GM18909 (cell line): ENCODE data around the gene RRAD.
"Not testable (repeated sequence)": the region's sequence is repeated elsewhere in the genome, so short reads cannot be mapped to it uniquely, and the experiment has no call there.

Experiments used
- ATAC-seq: cut with Tn5 transposase; IDR thresholded peaks from one replicate; pipeline ENCODE4 v1.9.1; 2021; ENCODE audit warnings: mild to moderate bottlenecking; ENCODE audit not compliant: unreplicated experiment, poor library complexity

RRAD gene

DNA sequence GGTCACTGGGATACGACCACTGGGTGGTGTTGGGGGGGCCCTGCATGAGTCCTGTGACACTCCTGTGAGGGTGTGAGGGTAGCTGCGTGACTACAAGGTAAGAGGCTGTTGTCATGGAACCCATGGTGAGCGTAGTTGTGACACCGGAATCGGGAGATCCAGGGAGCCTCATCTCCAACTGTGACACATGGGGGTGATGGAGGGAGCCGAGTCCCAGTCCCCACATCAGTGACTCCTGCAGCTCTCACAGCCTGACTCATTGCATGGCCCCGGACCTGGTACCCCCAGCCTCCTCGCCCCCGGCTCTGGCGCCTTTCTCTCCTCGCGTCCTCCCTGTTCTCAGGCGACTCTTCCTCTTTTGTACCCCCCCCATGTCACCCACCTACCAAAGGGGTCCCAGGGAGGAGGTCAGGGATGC, 20.9 kb downstream of the RRAD start:
- ATAC-seq, result no peak

- ATAC-seq, result no peak
These were observed 21.5 kb downstream of the RRAD start for GRCh38 chr16:66903544-66904427.

DNA sequence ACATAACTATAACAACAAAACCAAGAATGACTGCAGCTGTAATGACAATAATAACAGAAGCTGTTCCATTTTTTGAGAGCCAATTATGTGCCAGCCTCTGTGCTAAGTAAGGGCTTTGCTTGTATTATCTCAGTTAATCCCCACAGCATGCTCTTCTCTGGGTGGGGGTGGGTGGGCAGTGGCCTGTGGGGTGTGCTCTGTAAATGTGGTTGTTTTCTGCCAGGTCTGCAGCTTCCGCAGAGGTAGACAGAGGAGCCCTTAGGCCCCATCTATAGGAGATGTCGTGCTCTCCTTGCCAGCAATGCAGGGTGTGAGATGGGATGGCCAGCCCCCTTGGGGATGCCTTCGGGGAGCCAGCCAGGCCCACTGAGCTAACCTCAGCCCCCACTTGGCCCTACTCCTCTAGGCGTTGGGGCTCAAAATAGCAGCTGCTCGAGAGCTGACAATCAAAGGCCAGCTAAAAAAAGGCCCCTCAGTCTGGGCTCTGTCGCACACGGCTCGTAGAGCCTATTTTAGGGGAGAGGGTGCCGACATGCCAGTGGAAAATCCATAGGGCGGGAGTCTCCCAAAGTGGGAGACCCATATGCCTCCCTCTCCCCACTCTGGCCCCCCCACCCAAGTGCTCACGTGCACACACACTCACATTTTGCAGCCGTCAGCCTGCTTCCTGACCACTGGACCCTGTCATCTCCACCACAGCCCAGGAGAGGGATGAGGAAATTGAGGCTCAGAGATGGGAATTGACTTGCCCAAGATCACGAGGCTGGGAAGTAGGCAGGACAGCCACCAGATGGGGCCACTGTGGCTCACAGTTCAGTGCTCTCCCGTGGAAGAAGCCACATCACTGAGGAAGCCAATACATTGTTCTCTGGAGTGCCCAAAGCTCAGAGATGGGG, 22.4 kb downstream of the RRAD start:
- ATAC-seq, result no peak

DNA sequence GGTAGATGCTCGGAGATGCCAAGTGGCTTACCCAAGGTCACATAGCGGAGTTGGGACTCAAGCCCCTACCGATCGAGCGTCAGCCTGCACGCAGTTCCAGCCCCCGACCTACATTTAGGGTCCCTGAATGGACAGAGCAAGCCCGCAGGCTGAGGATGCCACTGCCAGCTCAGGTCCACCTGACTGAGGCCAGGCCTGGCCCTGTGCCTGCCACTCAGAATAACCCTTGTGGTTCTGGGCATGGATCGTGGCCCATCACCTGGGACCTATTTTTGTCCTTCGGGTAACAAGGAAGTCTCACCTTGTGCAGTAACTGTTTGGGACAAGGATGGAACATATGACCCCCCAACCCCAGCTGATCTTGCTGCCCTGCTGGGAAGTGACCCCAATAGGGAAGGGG, 23.7 kb downstream of the RRAD start:
- ATAC-seq, result no peak

GRCh38 chr16:66900721-66901441, 24.5 kb downstream of the RRAD start:
- ATAC-seq, result no peak

DNA sequence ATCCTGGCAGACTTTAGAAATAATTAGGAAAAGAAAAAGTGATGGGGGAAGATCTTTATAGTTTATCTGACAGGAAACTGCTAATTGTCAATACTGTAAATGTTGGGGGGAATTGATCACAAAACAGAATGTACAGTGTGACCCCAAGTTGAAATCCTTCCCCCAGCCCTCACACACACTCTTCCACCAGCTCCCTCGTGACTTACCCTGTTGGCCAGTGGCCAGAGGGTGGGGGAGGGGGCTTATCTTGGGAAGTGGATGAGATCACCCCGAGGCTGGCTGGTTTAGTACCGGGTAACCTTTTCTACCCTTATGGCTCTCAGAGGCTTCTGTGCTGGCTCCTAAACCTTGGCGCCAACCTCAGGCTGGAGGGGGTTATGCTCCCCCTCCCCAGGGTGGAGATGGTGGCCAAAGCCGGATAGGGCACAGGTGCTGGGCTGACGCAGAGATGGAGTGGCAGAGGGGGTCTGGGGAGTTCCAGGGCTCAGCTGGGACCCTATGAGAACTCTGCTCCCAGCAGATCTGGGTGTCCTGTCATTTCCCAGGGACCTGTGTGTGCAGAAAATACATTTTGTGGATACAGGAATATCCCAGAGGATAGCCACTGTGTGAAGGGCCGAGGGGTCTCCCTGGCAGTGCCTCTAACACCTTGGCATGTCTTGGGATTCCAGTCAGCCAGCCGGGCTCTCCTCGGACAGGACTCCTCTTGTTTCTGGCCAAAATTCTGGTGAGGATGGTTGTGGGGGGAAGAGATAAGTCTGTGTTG, 25.2 kb downstream of the RRAD start:
- ATAC-seq, result no peak

GRCh38 chr16:66899310-66899944, 25.9 kb downstream of the RRAD start:
- no peak for ATAC-seq

DNA sequence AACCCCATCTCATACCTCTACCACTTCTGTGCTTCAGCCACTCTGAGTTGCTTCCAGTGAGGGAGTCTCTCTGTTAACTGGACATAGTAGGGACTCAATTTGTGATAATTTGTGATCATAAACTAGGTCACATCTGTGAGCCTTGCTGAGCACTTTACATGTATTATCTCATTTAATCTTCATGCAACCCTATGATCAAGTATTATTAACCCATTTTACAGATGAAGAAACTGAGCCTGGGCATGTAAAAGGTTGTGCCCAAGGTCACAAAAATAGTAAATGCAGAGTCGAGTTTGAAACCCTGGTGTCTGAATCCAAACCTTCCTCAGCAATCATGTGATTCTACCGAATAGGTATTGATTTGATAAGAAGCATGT, 26.4 kb downstream of the RRAD start:
- ATAC-seq, result no peak

GRCh38 chr16:66898207-66898606, 27.1 kb downstream of the RRAD start:
- ATAC-seq, result no peak

DNA sequence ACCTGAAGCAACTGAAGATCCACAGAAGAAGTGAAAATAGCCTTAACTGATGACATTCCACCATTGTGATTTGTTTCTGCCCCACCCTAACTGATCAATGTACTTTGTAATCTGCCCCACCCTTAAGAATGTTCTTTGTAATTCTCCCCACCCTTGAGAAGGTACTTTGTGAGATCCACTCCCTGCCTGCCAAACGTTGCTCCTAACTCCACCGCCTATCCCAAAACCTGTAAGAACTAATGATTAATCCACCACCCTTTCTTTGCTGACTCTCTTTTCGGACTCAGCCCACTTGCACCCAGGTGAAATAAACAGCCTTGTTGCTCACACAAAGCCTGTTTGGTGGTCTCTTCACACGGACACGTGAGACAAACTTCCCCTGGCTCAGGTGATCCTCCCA, 28.7 kb downstream of the RRAD start:
- ATAC-seq, result not testable (repeated sequence)

DNA sequence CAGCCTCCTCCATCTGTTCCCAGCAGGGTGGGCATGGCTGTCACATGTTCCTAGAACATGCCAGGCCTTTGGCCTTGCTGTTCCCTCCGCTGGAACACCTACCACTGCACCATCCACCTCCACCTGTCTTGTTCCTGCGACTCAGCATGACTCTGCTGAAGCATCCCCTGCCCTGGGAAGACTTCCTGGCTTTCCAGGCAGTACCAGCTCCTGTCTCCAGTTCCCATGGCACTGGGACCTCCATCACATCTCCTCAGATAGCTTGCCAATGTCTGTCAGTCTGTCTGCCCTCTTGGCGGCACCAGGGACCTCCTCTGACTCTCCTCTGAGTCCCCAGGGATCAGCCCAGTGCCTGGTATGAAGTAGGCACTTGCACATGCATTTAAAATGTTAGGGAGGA, 29.3 kb downstream of the RRAD start:
- ATAC-seq, result no peak

- ATAC-seq, result no peak
These were observed 29.7 kb downstream of the RRAD start for GRCh38 chr16:66895689-66895979.

DNA sequence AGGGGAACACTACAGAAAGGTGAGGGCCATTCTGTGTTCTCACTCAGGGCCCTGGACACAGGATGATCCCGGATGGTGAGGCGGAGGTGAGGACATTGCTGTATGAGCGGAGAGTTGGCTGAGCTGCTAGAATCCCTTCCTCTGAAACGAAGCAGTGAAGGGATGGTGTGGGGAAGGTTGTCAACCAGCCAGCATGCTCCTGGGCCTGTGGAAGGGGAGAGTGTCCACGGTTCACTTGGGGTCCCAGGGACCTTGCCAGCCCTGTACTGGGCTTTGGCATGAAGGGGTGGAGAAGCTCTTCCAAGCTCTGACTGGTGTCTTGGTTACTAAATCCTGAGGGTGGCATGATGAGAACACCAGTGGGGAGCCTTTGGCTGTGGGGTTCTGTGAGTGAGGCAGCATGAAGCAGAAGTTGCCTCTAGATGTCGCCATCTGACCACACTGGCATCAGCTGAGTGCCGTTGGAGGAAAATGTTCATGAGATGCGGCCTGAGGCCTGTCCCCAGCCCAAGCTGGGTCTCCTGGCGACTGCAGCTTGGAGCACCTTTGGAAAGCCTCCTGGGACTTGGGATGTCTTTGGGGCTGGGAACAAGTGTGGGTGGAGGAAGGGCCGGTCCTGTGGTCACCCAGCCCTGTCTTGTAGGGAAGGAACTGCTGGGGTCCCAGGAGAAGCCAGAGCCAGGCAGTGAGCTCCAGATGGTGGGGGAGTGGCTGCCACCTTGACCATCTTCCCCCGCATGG, 30.2 kb downstream of the RRAD start:
- peak; percentile 61 for ATAC-seq

GRCh38 chr16:66894055-66894454, 31.3 kb downstream of the RRAD start:
- no peak for ATAC-seq

GRCh38 chr16:66891797-66892196, 33.5 kb downstream of the RRAD start:
- ATAC-seq, result no peak

GRCh38 chr16:66891360-66891759, 34.0 kb downstream of the RRAD start:
- ATAC-seq, result no peak

DNA sequence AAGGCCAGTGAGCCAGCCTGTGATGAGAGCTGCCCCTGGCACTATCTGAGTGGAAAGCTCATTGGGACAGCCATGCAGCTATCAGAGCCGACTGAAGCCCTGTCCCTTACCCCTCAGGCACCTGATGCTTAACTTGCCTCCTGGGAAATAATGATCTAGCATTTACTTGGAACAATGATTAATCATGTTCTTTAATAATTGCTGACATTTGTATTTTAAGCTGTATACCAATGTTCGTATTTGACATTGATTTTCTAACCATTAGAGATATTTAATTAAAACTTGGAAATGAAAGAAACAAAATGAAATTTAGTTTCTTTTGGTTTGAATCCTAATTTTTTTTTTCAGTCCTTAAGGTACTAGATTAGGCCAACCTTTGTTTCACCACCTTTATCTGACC, 34.5 kb downstream of the RRAD start:
- ATAC-seq, result no peak

- ATAC-seq, result no peak
These were observed 35.7 kb downstream of the RRAD start for GRCh38 chr16:66889622-66890021.
